Measurements from ENCODE around the gene BMP2.

DNA sequence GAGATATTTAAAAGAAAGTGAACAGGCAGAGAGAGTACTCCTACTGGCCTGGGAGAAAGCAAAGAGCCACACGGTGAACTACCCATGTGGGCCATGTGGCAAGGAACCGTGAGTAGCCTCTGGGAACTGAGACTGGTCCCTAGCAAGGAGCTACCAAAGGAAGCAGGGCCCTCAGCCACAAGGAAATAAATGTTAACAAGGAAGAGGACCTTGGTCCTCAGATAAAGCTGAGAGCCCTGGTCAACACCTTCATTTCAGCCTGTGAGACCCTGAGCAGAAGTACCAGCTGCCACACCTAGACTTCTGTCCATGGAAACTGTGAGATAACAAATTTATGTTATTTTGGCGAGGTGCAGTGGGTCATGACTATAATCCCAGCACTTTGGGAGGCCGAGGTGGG is 25.3 kb downstream of the BMP2 start:
- TF ChIP-seq, protein P1, sequence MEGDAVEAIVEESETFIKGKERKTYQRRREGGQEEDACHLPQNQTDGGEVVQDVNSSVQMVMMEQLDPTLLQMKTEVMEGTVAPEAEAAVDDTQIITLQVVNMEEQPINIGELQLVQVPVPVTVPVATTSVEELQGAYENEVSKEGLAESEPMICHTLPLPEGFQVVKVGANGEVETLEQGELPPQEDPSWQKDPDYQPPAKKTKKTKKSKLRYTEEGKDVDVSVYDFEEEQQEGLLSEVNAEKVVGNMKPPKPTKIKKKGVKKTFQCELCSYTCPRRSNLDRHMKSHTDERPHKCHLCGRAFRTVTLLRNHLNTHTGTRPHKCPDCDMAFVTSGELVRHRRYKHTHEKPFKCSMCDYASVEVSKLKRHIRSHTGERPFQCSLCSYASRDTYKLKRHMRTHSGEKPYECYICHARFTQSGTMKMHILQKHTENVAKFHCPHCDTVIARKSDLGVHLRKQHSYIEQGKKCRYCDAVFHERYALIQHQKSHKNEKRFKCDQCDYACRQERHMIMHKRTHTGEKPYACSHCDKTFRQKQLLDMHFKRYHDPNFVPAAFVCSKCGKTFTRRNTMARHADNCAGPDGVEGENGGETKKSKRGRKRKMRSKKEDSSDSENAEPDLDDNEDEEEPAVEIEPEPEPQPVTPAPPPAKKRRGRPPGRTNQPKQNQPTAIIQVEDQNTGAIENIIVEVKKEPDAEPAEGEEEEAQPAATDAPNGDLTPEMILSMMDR (conservative IDR thresholded peaks at IDR 0.05; ENCODE audit: low read depth in 2 of 2), result no peak
- TF ChIP-seq EZH2 (IDR thresholded peaks at IDR 0.05; ENCODE audit: low read depth, unreplicated experiment) (no peak), EZH2phosphoT487 (IDR thresholded peaks at IDR 0.05; ENCODE audit: unreplicated experiment) (no peak), CREB1 (CRISPR knock-in tag; IDR thresholded peaks at IDR 0.05; ENCODE audit: low read depth) (no peak), POLR2AphosphoS5 (IDR thresholded peaks at IDR 0.05; ENCODE audit: low read depth) (no peak)
- TF ChIP-seq, protein P2, sequence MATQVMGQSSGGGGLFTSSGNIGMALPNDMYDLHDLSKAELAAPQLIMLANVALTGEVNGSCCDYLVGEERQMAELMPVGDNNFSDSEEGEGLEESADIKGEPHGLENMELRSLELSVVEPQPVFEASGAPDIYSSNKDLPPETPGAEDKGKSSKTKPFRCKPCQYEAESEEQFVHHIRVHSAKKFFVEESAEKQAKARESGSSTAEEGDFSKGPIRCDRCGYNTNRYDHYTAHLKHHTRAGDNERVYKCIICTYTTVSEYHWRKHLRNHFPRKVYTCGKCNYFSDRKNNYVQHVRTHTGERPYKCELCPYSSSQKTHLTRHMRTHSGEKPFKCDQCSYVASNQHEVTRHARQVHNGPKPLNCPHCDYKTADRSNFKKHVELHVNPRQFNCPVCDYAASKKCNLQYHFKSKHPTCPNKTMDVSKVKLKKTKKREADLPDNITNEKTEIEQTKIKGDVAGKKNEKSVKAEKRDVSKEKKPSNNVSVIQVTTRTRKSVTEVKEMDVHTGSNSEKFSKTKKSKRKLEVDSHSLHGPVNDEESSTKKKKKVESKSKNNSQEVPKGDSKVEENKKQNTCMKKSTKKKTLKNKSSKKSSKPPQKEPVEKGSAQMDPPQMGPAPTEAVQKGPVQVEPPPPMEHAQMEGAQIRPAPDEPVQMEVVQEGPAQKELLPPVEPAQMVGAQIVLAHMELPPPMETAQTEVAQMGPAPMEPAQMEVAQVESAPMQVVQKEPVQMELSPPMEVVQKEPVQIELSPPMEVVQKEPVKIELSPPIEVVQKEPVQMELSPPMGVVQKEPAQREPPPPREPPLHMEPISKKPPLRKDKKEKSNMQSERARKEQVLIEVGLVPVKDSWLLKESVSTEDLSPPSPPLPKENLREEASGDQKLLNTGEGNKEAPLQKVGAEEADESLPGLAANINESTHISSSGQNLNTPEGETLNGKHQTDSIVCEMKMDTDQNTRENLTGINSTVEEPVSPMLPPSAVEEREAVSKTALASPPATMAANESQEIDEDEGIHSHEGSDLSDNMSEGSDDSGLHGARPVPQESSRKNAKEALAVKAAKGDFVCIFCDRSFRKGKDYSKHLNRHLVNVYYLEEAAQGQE (IDR thresholded peaks at IDR 0.05; ENCODE audit: unreplicated experiment), result no peak
- TF ChIP-seq, protein P3, sequence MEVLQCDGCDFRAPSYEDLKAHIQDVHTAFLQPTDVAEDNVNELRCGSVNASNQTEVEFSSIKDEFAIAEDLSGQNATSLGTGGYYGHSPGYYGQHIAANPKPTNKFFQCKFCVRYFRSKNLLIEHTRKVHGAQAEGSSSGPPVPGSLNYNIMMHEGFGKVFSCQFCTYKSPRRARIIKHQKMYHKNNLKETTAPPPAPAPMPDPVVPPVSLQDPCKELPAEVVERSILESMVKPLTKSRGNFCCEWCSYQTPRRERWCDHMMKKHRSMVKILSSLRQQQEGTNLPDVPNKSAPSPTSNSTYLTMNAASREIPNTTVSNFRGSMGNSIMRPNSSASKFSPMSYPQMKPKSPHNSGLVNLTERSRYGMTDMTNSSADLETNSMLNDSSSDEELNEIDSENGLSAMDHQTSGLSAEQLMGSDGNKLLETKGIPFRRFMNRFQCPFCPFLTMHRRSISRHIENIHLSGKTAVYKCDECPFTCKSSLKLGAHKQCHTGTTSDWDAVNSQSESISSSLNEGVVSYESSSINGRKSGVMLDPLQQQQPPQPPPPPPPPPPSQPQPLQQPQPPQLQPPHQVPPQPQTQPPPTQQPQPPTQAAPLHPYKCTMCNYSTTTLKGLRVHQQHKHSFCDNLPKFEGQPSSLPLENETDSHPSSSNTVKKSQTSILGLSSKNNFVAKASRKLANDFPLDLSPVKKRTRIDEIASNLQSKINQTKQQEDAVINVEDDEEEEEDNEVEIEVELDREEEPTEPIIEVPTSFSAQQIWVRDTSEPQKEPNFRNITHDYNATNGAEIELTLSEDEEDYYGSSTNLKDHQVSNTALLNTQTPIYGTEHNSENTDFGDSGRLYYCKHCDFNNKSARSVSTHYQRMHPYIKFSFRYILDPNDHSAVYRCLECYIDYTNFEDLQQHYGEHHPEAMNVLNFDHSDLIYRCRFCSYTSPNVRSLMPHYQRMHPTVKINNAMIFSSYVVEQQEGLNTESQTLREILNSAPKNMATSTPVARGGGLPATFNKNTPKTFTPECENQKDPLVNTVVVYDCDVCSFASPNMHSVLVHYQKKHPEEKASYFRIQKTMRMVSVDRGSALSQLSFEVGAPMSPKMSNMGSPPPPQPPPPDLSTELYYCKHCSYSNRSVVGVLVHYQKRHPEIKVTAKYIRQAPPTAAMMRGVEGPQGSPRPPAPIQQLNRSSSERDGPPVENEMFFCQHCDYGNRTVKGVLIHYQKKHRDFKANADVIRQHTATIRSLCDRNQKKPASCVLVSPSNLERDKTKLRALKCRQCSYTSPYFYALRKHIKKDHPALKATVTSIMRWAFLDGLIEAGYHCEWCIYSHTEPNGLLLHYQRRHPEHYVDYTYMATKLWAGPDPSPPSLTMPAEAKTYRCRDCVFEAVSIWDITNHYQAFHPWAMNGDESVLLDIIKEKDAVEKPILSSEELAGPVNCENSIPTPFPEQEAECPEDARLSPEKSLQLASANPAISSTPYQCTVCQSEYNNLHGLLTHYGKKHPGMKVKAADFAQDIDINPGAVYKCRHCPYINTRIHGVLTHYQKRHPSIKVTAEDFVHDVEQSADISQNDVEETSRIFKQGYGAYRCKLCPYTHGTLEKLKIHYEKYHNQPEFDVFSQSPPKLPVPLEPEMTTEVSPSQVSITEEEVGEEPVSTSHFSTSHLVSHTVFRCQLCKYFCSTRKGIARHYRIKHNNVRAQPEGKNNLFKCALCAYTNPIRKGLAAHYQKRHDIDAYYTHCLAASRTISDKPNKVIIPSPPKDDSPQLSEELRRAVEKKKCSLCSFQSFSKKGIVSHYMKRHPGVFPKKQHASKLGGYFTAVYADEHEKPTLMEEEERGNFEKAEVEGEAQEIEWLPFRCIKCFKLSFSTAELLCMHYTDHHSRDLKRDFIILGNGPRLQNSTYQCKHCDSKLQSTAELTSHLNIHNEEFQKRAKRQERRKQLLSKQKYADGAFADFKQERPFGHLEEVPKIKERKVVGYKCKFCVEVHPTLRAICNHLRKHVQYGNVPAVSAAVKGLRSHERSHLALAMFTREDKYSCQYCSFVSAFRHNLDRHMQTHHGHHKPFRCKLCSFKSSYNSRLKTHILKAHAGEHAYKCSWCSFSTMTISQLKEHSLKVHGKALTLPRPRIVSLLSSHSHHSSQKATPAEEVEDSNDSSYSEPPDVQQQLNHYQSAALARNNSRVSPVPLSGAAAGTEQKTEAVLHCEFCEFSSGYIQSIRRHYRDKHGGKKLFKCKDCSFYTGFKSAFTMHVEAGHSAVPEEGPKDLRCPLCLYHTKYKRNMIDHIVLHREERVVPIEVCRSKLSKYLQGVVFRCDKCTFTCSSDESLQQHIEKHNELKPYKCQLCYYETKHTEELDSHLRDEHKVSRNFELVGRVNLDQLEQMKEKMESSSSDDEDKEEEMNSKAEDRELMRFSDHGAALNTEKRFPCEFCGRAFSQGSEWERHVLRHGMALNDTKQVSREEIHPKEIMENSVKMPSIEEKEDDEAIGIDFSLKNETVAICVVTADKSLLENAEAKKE (CRISPR knock-in tag; IDR thresholded peaks at IDR 0.05), result no peak
